Testis (tissue), 5 donors: ENCODE measurements around the gene PARK7. TPM values are rescaled to one million over a fixed set of nuclear protein-coding genes. Genes with fewer than 3 reads are reported as not detected.

Experiments used
- DNase-seq: peaks from one replicate; pipeline ENCODE4 v3.0.0-alpha.2; 2019
- H3K27ac ChIP-seq, 2 donors: fragments of 200-600 bp; sonication (generic); one replicate each; pipeline ENCODE4 v1.5.1; 2019
- H3K27me3 ChIP-seq: fragments of 200-600 bp; sonication (generic); one replicate; pipeline ENCODE4 v1.5.1; 2019
- H3K36me3 ChIP-seq: fragments of 200-600 bp; sonication (generic); one replicate; pipeline ENCODE4 v1.5.1; 2017; ENCODE audit warnings: low read depth; ENCODE audit errors: missing control alignments
- H3K4me1 ChIP-seq: fragments of 200-600 bp; sonication (generic); one replicate; pipeline ENCODE4 v1.5.1; 2019
- H3K4me3 ChIP-seq, 2 donors: fragments of 200-600 bp; sonication (generic); one replicate each; pipeline ENCODE4 v1.5.1; 2017 to 2019
- H3K9me3 ChIP-seq: fragments of 200-600 bp; sonication (generic); one replicate; pipeline ENCODE4 v1.5.1; 2017
- CTCF ChIP-seq, 3 experiments: fragments of 450-650 bp in 2 of 3; fragments of 200-600 bp in 1 of 3; sonication (generic) in 1 of 3; IDR thresholded peaks; one replicate each; pipeline ENCODE4 v1.5.1; 2016 to 2019; ENCODE audit warnings: antibody characterized with exemption in 3 of 3, mild to moderate bottlenecking in 2 of 3, moderate library complexity in 1 of 3
- POLR2A ChIP-seq: fragments of 450-650 bp; IDR thresholded peaks from one replicate; pipeline ENCODE4 v1.6.1; 2017; ENCODE audit warnings: antibody characterized with exemption, mild to moderate bottlenecking, moderate library complexity
- WGBS, 2 donors: methylation state at CpG; one replicate each; pipeline ENCODE4 v1.1.5; 2018; 5-methylcytosine and 5-hydroxymethylcytosine counted together
- intact Hi-C: fragments of 100-400 bp; cut with DNase I; formaldehyde crosslinking; loops from one replicate; pipeline ENCODE4 v1.15.1; 2023; ENCODE audit warnings: low total_unique reads
- long read RNA-seq, 2 donors: transcript quantifications; one replicate each; lab custom pipeline, GENCODE V29; 2026
- polyA plus RNA-seq: library from polyadenylated mRNA; stranded (reverse); fragments of 350-450 nt; fragmentation: Illumina TruSeq; extraction: RNeasy Lipid Tissue Mini Kit (QIAGEN cat#74804); gene quantifications from one replicate; pipeline ENCODE4 v1.2.3, GENCODE V29; 2014; ENCODE audit warnings: low read depth, low replicate concordance; ENCODE audit not compliant: insufficient read depth
- total RNA-seq, 2 donors: library from RNA; depleted of rRNA; stranded (reverse); fragments of >200 nt; gene quantifications; one replicate each; pipeline ENCODE4 v1.2.3, GENCODE V29; 2016

The PARK7 gene
- total RNA-seq, result 100 to 1,000 TPM; 110 to 129 TPM
- 281 TPM for polyA plus RNA-seq
- long read RNA-seq, donor 1, transcript PARK7-209 (7 exons, 1,088 nt), result minor isoform, 82 of 243 reads
- long read RNA-seq, donor 1, transcript PARK7-201 (7 exons, 949 nt), result major isoform, 98 of 243 reads
- long read RNA-seq, donor 1, partial matches to known transcripts, result 56 of 243 reads
- long read RNA-seq, donor 1, other reads (novel, unspliced or antisense), result 6 of 243 reads
- long read RNA-seq, donor 2, transcript PARK7-209 (7 exons, 1,088 nt), result major isoform, 72 of 149 reads
- long read RNA-seq, donor 2, transcript PARK7-201 (7 exons, 949 nt), result minor isoform, 59 of 149 reads
- long read RNA-seq, donor 2, partial matches to known transcripts, result 15 of 149 reads
- long read RNA-seq, donor 2, other reads (novel, unspliced or antisense), result 0 of 149 reads

DNA sequence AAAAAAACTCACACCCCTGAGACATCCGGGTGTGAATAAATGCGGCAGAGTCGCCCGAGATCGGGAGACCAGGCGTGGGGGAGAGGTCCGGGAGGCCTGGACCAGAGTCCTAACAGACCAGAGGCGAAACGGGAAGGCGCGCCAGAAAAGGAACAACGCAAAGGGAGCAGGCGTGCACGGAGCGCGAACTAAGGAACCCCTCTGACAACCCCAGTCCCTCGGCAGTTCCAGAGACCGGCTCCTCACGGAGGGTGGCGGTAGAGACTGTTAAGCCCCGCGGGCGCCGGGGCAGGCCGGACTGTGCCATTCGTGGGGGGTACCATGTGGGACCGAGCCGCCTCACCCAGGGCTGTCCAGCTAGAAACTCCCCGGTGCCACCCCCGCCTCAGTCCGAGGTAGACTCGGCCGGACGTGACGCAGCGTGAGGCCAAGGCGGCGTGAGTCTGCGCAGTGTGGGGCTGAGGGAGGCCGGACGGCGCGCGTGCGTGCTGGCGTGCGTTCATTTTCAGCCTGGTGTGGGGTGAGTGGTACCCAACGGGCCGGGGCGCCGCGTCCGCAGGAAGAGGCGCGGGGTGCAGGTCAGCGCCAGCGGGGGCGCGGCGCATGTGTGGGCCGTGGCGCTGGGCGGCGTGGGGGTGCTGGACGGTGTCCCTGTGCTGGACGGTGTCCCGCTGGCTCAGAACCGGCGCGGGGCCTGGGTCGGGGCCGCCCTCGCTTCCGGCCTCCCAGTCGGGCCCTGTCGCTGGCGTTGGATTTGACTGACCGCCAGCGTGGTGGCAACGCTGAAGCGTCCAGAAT, at the start of gene PARK7:
PARK7 (plus strand) TSS at position 496 of the 798 bp plus-strand sequence. CDS start 1,075 bp downstream, outside the sequence.
- WGBS, 2 donors, result 0 to 1% methylated on average over 12 to 57 of the region's 81 CpGs
- peak in 2 of 3 experiments; percentile 23 to 59 for TF ChIP-seq CTCF (IDR thresholded peaks at IDR 0.05)
- TF ChIP-seq POLR2A, result peak; percentile 52
- peak within 1 kb of the TSS; percentile 67 to 81 for H3K4me3 ChIP-seq
- intact Hi-C loops, result no loop called here
- no peaks in the 10 kb centered on the region for H3K36me3 ChIP-seq
- no peaks in the 10 kb centered on the region for H3K9me3 ChIP-seq
- H3K27me3 ChIP-seq, result no peaks in the 10 kb centered on the region
- peak within 1 kb of the TSS; percentile 81 to 87 for H3K27ac ChIP-seq
- peak; percentile 99 for DNase-seq
- peaks cover 14% of the 10 kb centered on the region for H3K4me1 ChIP-seq

- Histone ChIP-seq H3K9me3 (no peaks in the 10 kb centered on the region), H3K36me3 (no peaks in the 10 kb centered on the region), H3K27ac (no peak overlapping the region), H3K4me1 (no peaks in the 10 kb centered on the region), H3K27me3 (no peaks in the 10 kb centered on the region), H3K4me3 (no peak overlapping the region)
- intact Hi-C loops, result no loop called here
- 78 to 83% methylated on average over 3 of the region's 3 CpGs for WGBS, 2 donors
- no peak for DNase-seq
- TF ChIP-seq POLR2A (no peak), CTCF (IDR thresholded peaks at IDR 0.05) (no peak)
Measured at GRCh38 chr1:7912145-7912544, 49.4 kb upstream of the PARK7 start.

DNA sequence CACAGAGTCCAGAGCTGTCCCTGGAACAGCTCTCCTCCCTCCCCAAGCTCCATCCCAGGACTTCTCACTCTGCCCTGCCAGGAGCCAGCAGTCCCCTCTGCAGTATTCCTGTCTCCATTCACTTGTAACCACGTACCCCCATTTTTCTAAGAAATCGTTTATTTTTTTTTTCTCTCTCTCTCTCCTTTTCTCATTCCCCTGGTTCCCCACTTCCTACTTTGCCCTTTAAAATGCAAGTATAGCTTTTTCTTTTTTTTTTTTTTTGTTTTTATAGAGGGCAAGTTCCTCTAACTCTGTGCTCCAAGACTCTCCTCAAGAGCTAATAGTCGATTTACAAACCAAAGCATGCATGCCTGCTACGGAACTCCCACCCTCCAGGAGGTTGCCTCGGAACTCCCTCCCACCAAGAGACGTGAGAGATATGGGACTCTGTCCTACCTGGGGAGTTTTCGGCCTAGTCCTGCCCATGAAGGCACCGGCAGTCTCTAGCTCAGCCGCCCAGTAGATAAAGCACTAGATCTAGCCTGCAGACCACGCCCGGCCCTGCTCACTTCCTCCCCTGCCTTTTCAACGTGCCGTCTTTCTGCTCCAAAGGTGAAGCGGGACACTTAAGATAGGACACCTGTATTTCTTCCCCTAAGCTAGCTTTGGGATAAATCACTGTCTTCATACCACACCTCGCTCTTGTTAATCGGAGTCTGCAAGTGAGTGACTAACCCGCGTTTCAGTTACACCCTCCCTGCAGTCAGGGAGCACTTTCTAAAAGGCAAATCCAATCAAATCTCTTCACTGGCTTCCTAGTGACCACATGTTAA, 48.6 kb upstream of the PARK7 start:
- H3K4me1 ChIP-seq, result no peaks in the 10 kb centered on the region
- H3K36me3 ChIP-seq, result no peaks in the 10 kb centered on the region
- TF ChIP-seq CTCF (IDR thresholded peaks at IDR 0.05) (no peak), POLR2A (no peak)
- 47 to 62% methylated on average over 18 of the region's 18 CpGs for WGBS, 2 donors
- intact Hi-C loops, result no loop called here
- H3K9me3 ChIP-seq, result no peaks in the 10 kb centered on the region
- H3K4me3 ChIP-seq, result no peak overlapping the region
- H3K27ac ChIP-seq, result no peak overlapping the region
- no peaks in the 10 kb centered on the region for H3K27me3 ChIP-seq
- DNase-seq, result no peak

GRCh38 chr1:7915826-7916500, 45.5 kb upstream of the PARK7 start:
- no peaks in the 10 kb centered on the region for H3K27me3 ChIP-seq
- TF ChIP-seq POLR2A (no peak), CTCF (IDR thresholded peaks at IDR 0.05) (no peak)
- H3K4me1 ChIP-seq, result no peaks in the 10 kb centered on the region
- WGBS, 2 donors, result 72 to 77% methylated on average over 5 of the region's 5 CpGs
- no peak overlapping the region for H3K4me3 ChIP-seq
- intact Hi-C loops, result no loop called here
- H3K36me3 ChIP-seq, result no peaks in the 10 kb centered on the region
- H3K27ac ChIP-seq, result no peak overlapping the region
- DNase-seq, result no peak
- no peaks in the 10 kb centered on the region for H3K9me3 ChIP-seq
